ENCODE data around the gene NACC2.

DNA sequence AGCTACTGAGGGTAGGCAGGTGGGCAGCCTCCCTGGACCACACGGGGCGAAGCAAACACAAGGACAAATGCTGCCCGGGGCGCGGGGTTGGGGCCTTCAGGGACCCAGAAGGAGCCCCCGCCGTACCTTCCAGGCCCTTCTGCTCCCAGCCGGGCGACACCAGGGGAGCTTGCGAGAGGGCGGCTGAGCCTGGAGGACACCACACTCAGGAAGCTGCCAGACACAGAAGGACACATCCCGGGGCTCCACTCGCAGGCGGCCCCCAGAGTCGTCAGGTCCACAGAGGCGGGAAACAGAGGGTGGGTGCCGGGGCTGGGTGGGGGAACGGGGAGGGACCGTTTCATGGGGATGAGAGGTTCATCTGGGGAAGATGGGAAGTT is 75.4 kb downstream of the NACC2 start:
- no peak for TF ChIP-seq CREB1 (IDR thresholded peaks at IDR 0.05; ENCODE audit: low read depth)
- TF ChIP-seq SP1 (IDR thresholded peaks at IDR 0.05; ENCODE audit: low read depth, low read length): no peak
- TF ChIP-seq, protein P1, sequence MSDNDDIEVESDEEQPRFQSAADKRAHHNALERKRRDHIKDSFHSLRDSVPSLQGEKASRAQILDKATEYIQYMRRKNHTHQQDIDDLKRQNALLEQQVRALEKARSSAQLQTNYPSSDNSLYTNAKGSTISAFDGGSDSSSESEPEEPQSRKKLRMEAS (IDR thresholded peaks at IDR 0.05; ENCODE audit: low read depth, low read length): no peak
- TF ChIP-seq, protein P2, sequence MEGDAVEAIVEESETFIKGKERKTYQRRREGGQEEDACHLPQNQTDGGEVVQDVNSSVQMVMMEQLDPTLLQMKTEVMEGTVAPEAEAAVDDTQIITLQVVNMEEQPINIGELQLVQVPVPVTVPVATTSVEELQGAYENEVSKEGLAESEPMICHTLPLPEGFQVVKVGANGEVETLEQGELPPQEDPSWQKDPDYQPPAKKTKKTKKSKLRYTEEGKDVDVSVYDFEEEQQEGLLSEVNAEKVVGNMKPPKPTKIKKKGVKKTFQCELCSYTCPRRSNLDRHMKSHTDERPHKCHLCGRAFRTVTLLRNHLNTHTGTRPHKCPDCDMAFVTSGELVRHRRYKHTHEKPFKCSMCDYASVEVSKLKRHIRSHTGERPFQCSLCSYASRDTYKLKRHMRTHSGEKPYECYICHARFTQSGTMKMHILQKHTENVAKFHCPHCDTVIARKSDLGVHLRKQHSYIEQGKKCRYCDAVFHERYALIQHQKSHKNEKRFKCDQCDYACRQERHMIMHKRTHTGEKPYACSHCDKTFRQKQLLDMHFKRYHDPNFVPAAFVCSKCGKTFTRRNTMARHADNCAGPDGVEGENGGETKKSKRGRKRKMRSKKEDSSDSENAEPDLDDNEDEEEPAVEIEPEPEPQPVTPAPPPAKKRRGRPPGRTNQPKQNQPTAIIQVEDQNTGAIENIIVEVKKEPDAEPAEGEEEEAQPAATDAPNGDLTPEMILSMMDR (IDR thresholded peaks at IDR 0.05 in 2 of 3, conservative IDR thresholded peaks at IDR 0.05 in 1 of 3; ENCODE audit: control insufficient read depth in 2 of 3, extremely low read depth in 1 of 3, insufficient read depth in 1 of 3, low read depth in 3 of 3, low read length in 3 of 3): no peak
- no peak for TF ChIP-seq POLR2AphosphoS5 (IDR thresholded peaks at IDR 0.05; ENCODE audit: low read length)
- TF ChIP-seq YY1 (IDR thresholded peaks at IDR 0.05; ENCODE audit: low read depth, low read length): no peak
- no peak for TF ChIP-seq TBL1XR1 (IDR thresholded peaks at IDR 0.05; ENCODE audit: low read depth, low read length)
- no peak for TF ChIP-seq ESRRA (IDR thresholded peaks at IDR 0.05; ENCODE audit: low read length)
- no peak for TF ChIP-seq TAF1 (IDR thresholded peaks at IDR 0.05; ENCODE audit: borderline replicate concordance, low read depth, low read length)
- TF ChIP-seq ETV6 (conservative IDR thresholded peaks at IDR 0.05 in 1 of 2, IDR thresholded peaks at IDR 0.05 in 1 of 2; ENCODE audit: borderline replicate concordance in 1 of 2, low read depth in 1 of 2): no peak
- TF ChIP-seq SREBF2 (IDR thresholded peaks at IDR 0.05; ENCODE audit: low read length): no peak
- TF ChIP-seq, protein P3, sequence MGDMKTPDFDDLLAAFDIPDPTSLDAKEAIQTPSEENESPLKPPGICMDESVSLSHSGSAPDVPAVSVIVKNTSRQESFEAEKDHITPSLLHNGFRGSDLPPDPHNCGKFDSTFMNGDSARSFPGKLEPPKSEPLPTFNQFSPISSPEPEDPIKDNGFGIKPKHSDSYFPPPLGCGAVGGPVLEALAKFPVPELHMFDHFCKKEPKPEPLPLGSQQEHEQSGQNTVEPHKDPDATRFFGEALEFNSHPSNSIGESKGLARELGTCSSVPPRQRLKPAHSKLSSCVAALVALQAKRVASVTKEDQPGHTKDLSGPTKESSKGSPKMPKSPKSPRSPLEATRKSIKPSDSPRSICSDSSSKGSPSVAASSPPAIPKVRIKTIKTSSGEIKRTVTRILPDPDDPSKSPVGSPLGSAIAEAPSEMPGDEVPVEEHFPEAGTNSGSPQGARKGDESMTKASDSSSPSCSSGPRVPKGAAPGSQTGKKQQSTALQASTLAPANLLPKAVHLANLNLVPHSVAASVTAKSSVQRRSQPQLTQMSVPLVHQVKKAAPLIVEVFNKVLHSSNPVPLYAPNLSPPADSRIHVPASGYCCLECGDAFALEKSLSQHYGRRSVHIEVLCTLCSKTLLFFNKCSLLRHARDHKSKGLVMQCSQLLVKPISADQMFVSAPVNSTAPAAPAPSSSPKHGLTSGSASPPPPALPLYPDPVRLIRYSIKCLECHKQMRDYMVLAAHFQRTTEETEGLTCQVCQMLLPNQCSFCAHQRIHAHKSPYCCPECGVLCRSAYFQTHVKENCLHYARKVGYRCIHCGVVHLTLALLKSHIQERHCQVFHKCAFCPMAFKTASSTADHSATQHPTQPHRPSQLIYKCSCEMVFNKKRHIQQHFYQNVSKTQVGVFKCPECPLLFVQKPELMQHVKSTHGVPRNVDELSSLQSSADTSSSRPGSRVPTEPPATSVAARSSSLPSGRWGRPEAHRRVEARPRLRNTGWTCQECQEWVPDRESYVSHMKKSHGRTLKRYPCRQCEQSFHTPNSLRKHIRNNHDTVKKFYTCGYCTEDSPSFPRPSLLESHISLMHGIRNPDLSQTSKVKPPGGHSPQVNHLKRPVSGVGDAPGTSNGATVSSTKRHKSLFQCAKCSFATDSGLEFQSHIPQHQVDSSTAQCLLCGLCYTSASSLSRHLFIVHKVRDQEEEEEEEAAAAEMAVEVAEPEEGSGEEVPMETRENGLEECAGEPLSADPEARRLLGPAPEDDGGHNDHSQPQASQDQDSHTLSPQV (IDR thresholded peaks at IDR 0.05): no peak
- TF ChIP-seq SMC3 (IDR thresholded peaks at IDR 0.05; ENCODE audit: borderline replicate concordance, low read length): no peak

Measured in GM12878 (cell line).